HG02973 (cell line): ENCODE measurements around the gene C10orf105.

Experiments used
- ATAC-seq: cut with Tn5 transposase; IDR thresholded peaks from one replicate; pipeline ENCODE4 v1.9.1; 2021; ENCODE audit warnings: moderate library complexity; ENCODE audit not compliant: unreplicated experiment

The C10orf105 gene

DNA sequence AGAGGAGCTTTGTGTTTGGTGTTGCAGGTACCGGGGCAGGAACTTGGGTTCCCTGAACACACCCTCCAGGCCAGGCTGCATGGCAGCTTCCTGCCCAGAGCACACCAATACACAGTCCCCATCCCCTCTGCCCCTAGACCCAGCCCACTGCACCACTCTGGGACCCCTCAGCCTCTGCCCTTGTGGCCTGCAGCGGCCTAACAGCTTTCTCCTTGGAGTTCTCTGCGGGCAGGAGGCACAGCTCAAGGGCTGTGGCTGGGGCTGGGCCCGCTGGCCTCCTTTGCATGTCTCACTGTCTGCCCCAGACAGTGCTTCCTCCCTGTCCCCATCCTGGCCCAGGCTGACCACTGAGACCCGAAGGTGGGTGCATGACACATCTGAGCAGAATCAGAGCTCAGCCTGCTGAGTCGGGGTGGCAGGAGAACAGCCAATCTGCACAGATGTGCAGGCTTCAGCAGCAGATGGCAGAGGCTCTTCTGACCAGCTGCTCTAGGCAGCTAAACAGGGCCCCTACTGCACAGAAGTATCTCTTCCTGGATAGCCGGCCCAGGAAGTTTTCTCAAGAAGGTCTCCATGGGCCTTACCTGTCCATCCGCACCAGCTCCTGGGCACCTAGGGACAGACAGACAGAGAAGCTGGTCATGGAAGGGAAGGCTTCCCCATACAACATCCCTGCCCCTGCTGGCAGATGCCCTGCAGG lies 33.0 kb upstream of the C10orf105 start:
- ATAC-seq: no peak

DNA sequence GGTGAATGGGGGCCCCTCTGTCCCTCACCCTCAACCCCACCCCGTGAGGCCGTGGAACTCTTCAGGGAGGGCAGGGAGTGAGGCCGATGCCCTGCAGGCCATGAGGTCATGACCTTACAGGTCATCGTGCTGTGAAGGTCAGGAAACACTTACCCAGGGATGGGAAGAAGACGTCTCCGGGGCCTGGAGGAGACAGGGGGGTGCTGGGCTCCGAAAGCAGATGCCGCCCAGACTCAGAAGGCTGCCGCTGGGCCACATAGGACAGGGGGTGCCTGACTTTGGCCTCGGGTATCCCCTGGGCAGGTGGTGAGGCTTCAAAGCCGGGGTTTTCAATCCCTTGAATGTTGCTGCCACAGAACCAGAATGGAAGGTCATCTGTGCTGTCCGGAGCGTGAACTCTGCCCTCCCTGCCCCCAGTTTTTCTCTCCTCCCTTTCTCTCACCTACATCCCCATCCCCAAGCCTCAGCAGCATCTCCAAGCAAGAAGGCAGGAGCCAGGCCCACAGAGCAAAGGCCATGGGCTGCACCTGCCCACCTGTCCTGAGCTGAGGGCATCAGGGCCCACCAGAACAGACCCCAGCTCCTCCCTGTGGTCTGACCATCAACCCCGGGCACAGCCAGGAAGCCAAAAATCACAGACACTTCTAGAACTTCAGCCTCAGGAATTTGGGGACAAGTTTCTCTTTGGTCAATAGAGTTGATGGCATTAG lies 32.1 kb upstream of the C10orf105 start:
- no peak for ATAC-seq

DNA sequence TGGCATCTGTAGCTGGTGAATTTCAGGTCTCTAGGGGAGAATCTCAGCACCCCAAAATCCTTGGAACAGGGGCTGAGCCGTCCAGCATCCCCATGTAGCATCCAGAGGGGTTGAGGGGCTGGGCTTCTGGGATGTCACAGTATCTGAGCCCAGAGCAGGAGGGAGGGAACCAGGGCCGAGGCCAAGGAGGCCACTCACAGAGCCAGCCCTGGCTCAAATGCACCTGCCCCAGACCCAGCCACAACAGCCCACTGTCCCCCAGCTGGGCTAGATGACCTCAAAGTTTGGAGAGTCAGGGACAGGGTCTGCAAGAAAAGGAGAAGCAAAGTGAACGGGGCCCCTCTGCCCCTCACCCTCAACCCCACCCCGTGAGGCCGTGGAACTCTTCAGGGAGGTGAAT lies 31.4 kb upstream of the C10orf105 start:
- ATAC-seq: no peak

DNA sequence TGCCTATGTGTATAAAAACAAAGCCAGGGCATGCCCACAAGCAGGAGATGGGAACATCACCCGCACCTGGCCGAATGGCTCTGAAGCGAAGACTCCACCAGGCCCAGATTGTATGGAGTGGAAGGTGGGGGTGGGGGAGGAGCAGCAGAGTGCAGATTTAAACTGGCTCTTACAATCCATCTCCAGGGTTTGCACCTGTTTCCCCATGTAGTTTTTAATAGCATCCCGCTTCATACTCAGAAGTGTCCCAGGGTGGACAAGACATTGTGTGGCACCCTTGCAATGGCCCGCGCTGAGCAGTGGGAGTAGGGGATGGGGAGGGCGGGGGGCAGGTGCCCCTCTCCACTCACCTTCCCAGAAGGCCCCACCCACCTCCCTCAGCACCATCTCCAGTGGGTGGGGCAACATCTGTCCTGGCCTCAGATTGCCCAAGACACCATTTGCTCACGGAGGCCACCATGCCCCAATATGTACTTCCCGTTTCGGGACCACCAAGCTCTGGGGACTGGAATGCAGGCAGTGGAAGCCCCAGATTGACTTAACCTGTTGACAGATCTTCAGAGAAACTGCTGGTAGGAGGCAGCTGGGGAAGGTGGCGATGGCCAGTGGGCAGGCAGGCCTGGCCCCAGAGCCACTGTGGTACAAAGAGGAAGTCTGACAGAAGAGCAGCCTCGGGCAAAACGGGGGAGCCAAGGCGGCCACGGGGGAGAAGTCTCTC lies 30.7 kb upstream of the C10orf105 start:
- ATAC-seq: no peak

DNA sequence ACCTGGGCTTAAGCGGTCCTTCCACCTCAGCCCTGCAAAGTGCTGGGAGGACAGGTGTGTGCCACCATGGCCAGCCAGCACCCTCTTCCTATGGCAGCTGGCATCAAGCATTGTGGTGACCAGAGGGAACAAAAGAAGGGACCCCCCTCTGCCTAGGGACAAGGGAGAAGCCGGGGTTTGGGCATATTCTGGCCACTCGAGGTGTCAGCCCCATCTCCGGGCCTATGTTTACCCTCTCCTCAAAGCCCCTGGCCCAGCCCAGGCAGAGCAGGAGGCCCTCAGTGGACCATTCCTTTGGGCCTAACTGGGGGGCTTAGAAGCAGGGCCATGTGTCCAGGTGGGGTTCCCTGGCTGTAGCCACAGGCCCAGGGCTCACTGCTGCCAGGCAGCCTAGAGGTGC lies 29.8 kb upstream of the C10orf105 start:
- no peak for ATAC-seq

DNA sequence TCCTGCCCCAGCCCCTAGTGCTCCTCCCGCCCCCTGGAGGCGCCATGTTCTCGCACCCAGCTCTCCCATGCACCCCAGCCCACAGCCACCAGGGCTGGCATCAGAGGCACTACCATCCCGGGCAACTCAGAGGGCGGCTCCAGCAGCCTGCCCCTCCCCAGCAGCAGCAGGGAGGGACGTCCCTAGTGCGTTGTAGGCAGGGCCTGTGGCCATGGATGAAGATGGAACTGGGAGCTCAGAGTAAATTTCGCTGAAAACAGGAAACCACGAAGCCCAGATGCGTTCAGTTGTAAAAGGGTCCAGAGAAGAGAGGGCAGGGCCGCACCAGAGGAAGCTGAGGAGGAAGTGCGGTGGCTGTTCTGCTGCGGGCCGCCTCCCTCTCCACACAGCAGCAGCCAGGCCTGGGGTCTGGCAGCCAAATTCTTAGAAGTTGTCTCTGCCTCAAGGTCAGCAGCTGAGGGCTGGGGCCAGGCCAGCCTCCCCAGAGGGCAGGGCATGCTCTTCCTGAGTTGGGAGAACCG lies 29.2 kb upstream of the C10orf105 start:
- no peak for ATAC-seq

DNA sequence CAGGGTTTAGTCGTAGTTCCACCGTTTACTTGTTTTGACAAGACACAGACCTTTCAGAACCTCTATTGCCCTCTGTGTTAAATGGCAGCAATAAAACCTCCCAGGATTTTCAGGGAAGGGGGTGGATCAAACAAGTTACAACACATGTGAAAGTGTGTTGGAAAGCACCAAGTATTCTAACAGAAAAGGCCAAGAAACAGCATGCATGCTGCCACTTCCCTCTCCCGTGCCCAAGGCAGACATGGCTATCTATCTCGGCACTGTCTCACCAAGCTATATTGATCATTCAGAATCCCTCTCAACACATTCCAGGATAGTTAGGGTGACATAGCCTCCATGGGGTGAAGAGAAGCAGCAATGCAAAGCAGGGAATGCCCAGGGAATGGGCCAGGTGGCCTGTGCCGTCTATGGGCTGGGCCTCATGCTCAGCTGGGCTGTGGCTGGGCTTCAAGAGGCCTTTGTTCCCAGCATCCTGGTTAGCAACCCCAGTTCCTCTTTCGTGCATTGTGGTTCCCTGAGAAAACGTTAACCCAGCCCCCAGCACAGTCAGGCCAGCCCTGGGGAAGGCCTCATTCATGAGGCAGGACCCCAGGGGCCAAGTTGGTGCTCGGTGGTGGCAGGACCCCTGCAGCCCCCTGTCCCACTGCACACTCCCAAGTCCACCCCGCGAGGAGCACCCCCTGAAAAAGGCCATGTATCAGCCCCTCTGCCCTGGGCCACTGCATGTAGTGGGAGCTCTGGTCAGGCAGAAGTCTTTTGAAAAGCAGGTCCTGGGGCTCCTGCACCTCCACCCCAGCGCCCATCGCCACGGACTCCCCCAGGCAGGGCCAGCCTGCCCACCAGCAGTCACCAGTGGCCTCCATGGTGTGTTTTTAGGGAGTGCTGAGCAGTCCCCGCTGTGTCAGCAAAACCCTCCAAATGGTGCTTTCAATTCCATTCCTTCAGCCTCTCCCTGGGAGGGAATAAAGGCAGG lies 28.3 kb upstream of the C10orf105 start:
- ATAC-seq: no peak

DNA sequence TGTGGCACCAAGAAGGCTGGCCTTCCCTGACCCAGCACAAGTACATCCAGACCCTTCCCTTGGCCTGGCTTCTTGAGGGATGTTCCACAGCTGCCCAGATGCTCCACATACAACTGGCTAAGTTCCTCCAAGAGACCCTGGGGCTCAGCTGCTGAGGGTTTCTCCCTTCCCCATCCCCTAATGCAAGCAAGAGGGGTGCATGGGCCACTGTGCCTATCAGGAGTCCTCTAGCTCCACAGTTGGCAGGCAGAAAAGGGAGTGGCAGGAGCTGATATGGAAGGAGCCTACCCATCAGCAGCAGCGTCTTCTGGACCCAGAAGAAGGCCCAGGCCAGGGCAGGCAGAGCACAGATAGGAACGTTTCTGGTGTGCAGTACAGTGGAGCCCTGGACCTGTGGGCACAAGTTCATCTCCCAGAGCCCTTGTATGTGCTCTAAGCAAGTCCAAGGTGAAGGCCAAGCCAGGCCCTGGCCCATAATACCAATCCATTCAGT lies 27.5 kb upstream of the C10orf105 start:
- no peak for ATAC-seq

DNA sequence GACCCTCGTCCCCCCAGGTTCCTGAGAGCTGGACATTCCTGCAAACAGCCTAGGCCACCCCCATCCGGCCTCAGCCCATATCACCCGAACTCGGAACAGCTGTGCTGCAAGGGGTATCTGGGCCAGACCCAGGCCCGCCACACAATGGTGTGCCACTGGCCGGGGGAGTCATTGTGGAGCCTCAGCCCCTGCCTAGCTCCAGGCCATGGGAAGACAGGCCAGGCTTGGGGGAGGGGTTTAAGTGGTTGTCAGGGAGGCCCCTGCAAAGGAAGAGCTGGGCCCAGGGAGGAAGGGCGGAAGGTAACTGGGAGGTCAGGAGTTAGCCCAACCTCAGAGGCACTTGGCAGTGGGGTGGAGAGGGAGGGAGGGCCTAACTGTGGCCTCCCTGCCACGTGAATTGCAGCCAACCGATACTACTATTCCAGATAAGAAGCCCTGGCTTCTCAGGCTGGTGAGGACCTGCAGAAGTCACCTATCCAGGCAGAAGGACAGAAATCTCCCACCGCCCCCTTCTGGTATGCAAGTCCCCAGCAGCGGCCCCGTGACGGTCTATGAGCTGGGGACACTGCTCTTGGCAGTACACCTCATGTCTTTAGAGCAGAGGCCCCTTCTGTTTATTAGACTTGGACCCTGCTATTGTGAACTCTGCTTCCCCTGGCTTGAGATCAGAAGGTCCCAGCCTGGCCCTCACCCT lies 26.9 kb upstream of the C10orf105 start:
- ATAC-seq: no peak

DNA sequence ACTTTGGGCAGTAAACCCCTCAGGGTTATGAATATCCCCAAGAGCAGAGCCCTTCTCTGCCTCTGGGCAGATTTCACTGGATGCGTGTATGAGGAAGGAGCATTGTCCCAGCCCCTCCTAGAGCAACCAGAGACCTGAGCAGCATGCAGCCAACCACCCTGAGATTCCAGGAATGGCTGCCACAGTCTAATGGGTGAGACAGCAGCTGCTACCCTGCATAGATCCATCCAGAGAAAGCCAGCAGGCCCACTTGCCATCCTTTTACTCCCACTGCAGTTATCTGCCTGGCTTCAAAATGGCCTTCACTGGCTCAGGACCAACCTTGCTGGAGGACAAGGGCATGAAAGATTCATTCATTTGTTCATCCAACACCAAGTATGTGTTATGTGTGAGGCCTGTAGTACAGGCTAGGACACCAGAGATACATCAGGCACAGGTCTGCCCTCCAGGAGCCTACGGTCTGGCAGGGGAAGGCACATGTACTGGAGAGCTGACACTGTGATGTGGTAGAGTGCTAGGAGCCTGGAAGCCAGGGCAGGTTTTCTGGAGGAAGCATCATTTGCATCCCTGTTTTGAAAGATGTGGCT lies 26.2 kb upstream of the C10orf105 start:
- no peak for ATAC-seq

DNA sequence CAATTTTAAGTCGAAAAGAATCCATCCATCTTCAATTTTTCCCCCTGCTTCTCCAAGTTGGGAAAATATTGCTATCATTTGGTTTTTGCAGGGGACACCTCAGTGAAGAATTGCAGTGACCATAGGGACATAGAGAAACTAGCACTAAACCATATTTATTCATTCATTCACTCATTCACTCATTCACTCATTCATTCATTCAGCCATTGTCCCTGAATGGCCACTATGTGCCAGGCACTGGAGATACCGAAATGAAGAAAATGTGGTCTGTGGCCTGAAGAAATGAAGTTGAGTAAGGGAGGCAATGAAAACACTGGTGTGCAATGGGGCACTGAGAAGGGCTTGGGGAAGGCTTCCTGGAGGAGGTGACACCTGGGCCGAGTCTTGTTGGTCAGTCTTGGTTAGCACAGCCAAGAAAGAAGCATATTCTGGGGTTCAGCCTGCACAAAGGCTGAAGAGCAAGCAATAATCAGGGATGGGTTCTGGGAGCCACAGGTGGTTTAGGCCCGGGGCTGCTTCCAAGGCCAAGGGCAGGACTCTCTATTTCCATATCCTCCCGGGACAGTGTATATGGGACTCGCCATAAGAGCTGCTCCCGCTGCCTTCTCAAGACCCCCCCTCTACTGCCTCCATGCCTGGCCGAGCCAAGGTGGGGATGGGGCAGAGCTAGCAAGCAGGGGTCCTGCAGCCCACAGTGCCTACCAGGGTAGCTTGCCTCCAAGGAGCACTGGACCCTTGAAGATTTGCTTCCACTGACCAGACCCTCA lies 25.5 kb upstream of the C10orf105 start:
- ATAC-seq: no peak

DNA sequence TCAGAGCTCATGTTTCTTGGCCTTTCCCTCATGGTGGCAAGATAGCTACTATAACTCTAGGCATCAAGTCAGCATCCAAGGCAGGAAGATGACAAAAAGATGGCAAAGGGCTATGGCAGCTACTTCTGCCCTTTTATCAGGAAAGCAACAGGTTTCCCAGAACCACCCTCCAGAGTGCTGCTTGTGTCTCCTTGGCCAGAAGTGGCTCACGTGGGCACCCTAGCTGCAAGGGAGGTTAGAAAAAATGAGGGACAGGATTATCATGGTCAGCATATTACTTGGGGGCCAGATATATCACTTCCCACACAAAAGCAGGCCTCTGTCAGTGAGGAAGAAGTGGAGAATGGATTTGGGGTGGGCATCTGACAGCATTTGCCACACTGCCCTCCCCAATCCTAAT lies 24.3 kb upstream of the C10orf105 start:
- ATAC-seq: no peak

DNA sequence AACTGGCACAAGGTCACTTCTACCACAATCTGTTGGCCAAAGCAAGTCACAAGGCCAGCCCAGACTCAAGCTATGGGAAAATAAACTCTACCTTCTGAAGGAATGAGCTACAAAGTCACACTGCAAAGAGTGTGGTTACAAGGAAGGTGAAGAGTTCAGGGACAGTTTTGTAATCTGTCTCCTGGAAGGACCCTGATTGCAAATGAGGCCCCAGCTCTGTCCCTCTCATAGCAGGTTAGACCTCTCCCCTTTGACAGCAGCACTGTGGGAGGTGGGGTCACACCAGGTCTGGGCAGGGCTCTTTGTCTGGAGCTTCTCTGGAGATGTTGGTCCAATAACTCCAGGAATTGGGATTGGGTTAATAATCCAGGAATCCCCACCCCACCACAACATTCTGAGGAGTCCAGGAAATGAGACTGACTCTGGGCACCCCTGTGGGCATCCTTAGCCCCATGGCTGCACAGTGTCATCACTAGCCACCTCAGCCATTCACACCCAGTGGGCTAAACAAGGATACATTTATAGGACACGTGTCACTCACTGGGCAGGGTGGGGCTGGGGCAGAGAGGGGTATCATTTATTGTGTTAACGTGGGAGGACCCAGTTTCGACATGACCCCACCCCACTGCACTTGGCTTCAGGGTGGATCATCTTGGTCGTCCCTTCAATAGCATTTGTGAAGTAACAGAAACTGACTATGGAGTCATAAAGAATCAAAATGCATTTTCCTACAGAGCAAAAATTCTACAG lies 23.7 kb upstream of the C10orf105 start:
- ATAC-seq: no peak

DNA sequence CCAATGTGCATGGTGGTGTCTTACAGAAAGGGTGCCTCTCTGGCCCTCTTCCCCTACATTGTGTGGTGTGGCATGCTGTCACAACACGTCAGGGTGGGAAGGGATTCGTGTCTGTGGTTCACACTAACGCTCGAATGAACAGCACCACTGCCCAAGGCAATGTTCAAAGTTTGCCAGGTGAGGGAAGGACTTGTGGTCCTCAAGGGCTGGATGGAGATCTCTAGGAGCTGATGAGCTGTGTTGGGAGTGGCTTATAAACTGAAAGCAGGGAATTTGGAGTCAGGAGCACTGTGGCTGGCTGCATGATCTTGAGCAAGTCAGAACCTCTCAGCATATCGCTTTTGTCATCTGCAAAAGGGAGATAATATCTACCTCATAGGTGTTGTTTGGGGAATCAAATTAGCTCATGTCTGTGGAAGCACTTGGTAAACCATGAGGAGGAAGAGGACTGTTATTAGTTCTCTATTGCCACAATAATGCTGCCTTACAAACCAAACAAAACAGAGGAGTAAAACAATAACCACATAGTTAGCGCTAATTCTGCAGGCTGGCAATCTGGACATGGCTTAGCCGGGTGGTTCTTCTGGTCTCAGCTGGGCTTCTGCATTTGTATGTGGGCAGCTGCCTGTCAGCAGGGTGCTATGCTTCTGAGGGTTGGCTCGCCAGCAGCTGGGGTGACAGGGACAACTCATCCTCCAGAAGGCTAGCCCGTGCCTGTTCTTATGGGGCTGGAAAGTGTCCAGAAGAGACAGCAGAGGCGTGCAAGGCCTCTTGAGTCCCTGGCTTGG lies 22.9 kb upstream of the C10orf105 start:
- no peak for ATAC-seq

DNA sequence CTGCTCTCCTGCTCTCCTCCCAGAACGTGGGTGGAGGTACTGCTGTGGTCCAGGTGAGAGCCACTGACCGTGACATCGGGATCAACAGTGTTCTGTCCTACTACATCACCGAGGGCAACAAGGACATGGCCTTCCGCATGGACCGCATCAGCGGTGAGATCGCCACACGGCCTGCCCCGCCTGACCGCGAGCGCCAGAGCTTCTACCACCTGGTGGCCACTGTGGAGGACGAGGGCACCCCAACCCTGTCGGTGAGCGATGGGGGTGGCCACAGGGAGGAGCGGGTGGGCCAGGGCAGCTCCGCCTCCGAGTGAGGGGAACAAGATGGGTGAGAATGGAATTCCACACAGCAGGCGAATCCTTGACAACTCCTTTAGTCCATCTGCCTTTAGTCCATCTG lies 22.1 kb upstream of the C10orf105 start:
- ATAC-seq: no peak

DNA sequence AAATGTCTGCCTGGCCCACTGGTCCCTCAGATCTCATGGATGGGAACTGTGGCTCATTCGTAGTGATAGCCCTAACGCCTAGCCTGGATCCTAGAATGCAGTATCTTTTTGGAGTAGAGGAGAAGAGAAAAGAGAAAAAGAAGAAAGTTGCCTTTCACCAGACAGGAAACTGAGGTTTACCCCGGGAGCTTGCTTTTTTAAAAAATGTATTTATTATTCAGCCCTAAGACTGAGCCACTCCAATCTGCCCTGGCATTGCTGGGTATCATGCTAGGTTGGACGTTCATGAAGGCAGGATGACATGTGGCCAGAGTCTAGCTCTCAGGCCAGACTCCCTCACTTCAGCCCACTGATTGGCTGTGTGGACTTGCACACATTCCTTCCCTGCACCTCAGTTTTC lies 21.5 kb upstream of the C10orf105 start:
- no peak for ATAC-seq

DNA sequence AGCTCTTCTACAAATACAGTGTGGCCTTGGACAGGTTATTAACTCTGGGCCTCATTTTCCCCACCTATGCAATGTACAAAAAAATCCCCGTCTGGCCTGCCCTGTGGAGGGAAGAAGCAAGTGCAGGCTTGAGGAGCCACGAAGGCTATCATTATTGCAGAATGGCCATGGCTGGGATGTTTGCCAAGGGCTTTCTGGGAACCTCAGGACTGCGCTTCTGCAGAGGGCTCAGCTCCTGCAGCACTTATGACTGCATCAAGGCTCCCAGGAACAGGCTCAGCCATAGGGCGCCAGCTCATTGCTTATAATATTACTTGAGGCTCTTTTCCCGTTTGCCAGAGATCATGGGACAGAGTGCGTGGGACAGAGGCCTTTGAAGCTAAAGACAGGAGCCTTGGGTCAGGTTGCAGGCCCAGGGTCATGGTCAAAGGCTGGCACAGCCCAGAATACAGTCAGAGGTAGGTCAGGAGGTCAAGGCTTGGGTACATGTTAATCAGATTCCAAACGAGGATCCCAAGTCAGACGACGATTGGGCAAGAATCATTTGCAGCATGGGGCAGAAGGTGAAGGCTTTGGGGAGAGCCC lies 20.6 kb upstream of the C10orf105 start:
- no peak for ATAC-seq
